ENCODE measurements around the gene LDLRAD1. TPM values are rescaled to one million over a fixed set of nuclear protein-coding genes. Genes with fewer than 3 reads are reported as not detected.

Gene LDLRAD1
- total RNA-seq, 2 experiments from 2014 or later = not detected

DNA sequence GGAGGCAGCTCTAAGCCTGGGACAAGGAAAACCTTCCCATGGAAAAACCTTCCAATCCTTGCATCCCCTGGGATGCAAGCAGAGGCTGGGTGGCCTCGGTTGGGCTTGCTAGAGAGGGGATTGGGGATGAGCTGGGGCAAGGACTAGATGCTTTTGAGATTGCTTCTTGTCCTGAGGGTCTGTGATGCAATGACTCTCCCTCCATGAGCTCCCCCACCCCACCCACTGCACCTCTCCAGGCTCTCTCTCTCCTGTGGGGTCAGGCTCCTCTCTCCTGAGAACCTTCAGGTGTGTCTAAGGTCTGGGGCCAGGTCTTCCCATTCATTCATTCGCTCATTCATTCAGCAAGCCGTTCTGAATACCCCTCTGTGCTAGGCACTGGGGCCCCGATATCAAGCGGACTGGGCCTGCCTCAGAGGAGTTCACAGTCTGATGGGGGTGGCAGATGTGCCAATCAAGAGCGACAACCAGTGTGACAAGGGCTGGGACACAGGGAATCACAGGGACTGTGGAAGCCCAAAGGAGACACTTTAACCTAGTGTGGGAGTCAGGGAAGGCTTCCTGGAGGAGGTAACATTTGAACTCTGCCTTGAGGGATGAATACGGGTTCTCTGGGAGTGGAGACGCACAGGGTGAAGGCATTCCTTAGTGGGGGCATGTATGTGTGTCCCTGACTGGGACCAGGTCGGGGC, 6.5 kb downstream of the LDLRAD1 start:
- ChIA-PET POLR2A (no interaction called here), CTCF (no interaction called here)
- Mint-ChIP-seq H3K27me3 (no peaks in the 10 kb centered on the region), H3K4me1 (ENCODE audit: low read depth) (no peaks in the 10 kb centered on the region), H3K9me3 (no peaks in the 10 kb centered on the region), H3K4me3 (no peak overlapping the region), H3K36me3 (ENCODE audit: low read depth) (no peaks in the 10 kb centered on the region), H3K27ac (no peak overlapping the region)
- no peak for DNase-seq
- TF ChIP-seq, protein P1, sequence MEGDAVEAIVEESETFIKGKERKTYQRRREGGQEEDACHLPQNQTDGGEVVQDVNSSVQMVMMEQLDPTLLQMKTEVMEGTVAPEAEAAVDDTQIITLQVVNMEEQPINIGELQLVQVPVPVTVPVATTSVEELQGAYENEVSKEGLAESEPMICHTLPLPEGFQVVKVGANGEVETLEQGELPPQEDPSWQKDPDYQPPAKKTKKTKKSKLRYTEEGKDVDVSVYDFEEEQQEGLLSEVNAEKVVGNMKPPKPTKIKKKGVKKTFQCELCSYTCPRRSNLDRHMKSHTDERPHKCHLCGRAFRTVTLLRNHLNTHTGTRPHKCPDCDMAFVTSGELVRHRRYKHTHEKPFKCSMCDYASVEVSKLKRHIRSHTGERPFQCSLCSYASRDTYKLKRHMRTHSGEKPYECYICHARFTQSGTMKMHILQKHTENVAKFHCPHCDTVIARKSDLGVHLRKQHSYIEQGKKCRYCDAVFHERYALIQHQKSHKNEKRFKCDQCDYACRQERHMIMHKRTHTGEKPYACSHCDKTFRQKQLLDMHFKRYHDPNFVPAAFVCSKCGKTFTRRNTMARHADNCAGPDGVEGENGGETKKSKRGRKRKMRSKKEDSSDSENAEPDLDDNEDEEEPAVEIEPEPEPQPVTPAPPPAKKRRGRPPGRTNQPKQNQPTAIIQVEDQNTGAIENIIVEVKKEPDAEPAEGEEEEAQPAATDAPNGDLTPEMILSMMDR (IDR thresholded peaks at IDR 0.05) = no peak
- H3K4me1 ChIP-seq (ENCODE audit: insufficient read depth, low read length) = no peaks in the 10 kb centered on the region
- no peaks in the 10 kb centered on the region for H3K36me3 ChIP-seq (ENCODE audit: insufficient read depth, low read length)
- H3K4me3 ChIP-seq (ENCODE audit: low read length) = no peak overlapping the region
- no peaks in the 10 kb centered on the region for H3K9me3 ChIP-seq (ENCODE audit: control insufficient read depth in 1 of 2, insufficient read depth in 1 of 2, low read length in 2 of 2)
- intact Hi-C loops (cut with DNase I, micrococcal nuclease) = no loop called here
- H3K27me3 ChIP-seq (ENCODE audit: control insufficient read depth in 1 of 2, insufficient read depth in 2 of 2, low read length in 2 of 2) = no peaks in the 10 kb centered on the region
- ATAC-seq (ENCODE audit: poor library complexity) = no peak
- H3K27ac ChIP-seq (ENCODE audit: low read depth in 1 of 2, low read length in 2 of 2) = no peak overlapping the region

DNA sequence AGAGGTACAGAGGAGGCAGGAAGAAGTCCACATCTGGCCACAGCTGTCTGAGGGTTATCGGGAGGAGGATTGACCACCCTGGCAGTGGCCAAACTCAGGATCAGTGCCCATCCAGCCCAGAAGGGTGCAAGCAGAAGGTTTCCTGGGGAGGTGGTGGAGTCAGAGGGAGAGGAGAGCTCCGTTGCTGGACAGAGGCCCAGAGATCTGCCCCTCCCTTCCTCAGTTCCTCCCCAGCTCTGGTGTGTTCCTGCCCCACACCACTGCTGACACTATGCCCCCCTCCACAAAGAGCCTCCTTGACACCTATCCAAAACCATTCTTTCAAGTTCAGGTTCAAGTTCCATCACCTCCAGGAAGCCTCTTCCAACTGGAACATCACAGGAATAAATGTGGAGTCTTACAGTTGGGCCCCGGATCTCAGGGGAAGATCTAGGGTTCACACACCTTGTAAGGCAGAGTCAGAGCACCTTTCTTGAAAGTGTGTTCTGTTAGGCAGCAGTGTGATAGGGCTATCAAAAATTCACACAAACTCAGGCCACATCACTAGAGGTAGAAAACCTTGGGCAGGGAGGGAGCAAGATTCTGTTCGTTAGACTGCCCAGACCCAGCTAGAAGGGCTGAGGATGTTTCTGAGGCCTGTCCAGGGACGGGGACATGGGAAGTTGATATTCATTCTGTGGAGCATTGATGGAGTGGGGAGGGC, 7.4 kb downstream of the LDLRAD1 start:
- Mint-ChIP-seq H3K4me3 (no peak overlapping the region), H3K36me3 (ENCODE audit: low read depth) (no peaks in the 10 kb centered on the region), H3K9me3 (no peaks in the 10 kb centered on the region), H3K27ac (no peak overlapping the region), H3K27me3 (no peaks in the 10 kb centered on the region), H3K4me1 (ENCODE audit: low read depth) (no peaks in the 10 kb centered on the region)
- H3K36me3 ChIP-seq (ENCODE audit: insufficient read depth, low read length) = no peaks in the 10 kb centered on the region
- no peak for DNase-seq
- H3K27me3 ChIP-seq (ENCODE audit: control insufficient read depth in 1 of 2, insufficient read depth in 2 of 2, low read length in 2 of 2) = no peaks in the 10 kb centered on the region
- intact Hi-C loops (cut with DNase I, micrococcal nuclease) = no loop called here
- CTCF ChIA-PET = no interaction called here
- no peak for ATAC-seq (ENCODE audit: poor library complexity)
- H3K4me3 ChIP-seq (ENCODE audit: low read length) = no peak overlapping the region
- TF ChIP-seq, protein P1 (IDR thresholded peaks at IDR 0.05) = no peak
- no peaks in the 10 kb centered on the region for H3K9me3 ChIP-seq (ENCODE audit: control insufficient read depth in 1 of 2, insufficient read depth in 1 of 2, low read length in 2 of 2)
- no peak overlapping the region for H3K27ac ChIP-seq (ENCODE audit: low read depth in 1 of 2, low read length in 2 of 2)
- no peaks in the 10 kb centered on the region for H3K4me1 ChIP-seq (ENCODE audit: insufficient read depth, low read length)
- POLR2A ChIA-PET = no interaction called here

DNA sequence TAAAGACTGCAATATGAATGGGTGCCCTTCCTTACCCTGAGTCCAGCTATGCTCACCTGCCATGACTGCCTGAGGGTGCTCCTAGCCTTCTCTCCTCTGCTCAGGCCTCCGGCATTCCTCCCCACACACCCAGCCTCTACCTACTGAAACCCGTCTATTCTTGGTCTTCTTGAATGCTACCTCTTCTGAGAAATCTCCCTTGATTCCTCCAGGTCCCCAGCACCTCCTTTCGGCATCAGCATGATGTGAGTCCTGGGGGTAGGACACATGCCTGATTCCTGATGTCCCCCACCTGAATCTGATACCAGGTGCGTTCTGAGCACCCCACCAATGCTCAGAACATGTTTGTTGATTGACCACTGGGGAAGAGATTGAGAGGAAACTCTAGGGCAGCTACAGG, 8.6 kb downstream of the LDLRAD1 start:
- ChIA-PET CTCF (no interaction called here), POLR2A (no interaction called here)
- Mint-ChIP-seq H3K4me3 (no peak overlapping the region), H3K9me3 (no peaks in the 10 kb centered on the region), H3K27ac (no peak overlapping the region), H3K4me1 (ENCODE audit: low read depth) (no peaks in the 10 kb centered on the region), H3K27me3 (no peaks in the 10 kb centered on the region), H3K36me3 (ENCODE audit: low read depth) (no peaks in the 10 kb centered on the region)
- H3K4me3 ChIP-seq (ENCODE audit: low read length) = no peak overlapping the region
- no peaks in the 10 kb centered on the region for H3K27me3 ChIP-seq (ENCODE audit: control insufficient read depth in 1 of 2, insufficient read depth in 2 of 2, low read length in 2 of 2)
- peaks cover 0 to under 1% of the 10 kb centered on the region in 2 experiments for H3K9me3 ChIP-seq (ENCODE audit: control insufficient read depth in 1 of 2, insufficient read depth in 1 of 2, low read length in 2 of 2)
- no peak for ATAC-seq (ENCODE audit: poor library complexity)
- DNase-seq = no peak
- no peaks in the 10 kb centered on the region for H3K36me3 ChIP-seq (ENCODE audit: insufficient read depth, low read length)
- H3K4me1 ChIP-seq (ENCODE audit: insufficient read depth, low read length) = no peaks in the 10 kb centered on the region
- TF ChIP-seq, protein P1 (IDR thresholded peaks at IDR 0.05) = no peak
- H3K27ac ChIP-seq (ENCODE audit: low read depth in 1 of 2, low read length in 2 of 2) = no peak overlapping the region
- intact Hi-C loops (cut with DNase I, micrococcal nuclease) = no loop called here

Data from CD4-positive, alpha-beta T cell (primary cell).